Epithelial cell of proximal tubule (primary cell): ENCODE measurements around the gene ZC3HAV1L. TPM values are rescaled to one million over a fixed set of nuclear protein-coding genes. Genes with fewer than 3 reads are reported as not detected.

ENCODE experiments used
- DNase-seq: peaks from one replicate; pipeline ENCODE4 v3.0.0-alpha.2; 2011; ENCODE audit warnings: low read depth
- H3K4me3 ChIP-seq: 2 replicates; pipeline ENCODE4 v1.5.1; 2011; ENCODE audit warnings: low read depth, mild to moderate bottlenecking, low read length
- total RNA-seq: library from RNA; depleted of rRNA; stranded (reverse); fragments of >200 nt; gene quantifications from 2 replicates; pipeline ENCODE4 v1.2.3, GENCODE V29; 2015
- TF ChIP-seq, protein P1 (sequence below): conservative IDR thresholded peaks from 2 replicates; pipeline ENCODE4 v1.5.1; 2012; ENCODE audit warnings: low read depth, mild to moderate bottlenecking, low read length

Gene ZC3HAV1L
- total RNA-seq, 1 donor from 2014 or later: 39.3 TPM

DNA sequence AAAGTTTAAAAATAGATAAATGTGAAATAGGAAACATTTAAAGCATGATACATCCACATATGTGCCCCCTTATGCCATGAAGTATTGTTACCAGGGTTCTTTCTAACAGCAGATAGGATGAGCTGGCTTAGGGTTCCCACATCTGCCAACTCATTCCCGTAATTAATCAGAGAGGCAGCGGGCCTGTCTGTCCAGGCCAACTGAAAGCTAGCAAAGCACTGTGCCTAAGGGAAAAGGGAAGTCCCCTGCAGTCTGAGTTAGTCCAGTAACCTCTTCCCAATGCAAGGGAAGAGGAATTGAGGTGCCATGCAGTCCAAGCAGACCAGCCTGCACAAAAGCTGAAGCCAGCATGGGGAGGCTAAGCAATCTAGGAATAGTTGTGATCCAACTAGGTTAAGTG, 18.3 kb upstream of the ZC3HAV1L start:
- H3K4me3 ChIP-seq: no peak overlapping the region
- DNase-seq: no peak
- TF ChIP-seq, protein P1, sequence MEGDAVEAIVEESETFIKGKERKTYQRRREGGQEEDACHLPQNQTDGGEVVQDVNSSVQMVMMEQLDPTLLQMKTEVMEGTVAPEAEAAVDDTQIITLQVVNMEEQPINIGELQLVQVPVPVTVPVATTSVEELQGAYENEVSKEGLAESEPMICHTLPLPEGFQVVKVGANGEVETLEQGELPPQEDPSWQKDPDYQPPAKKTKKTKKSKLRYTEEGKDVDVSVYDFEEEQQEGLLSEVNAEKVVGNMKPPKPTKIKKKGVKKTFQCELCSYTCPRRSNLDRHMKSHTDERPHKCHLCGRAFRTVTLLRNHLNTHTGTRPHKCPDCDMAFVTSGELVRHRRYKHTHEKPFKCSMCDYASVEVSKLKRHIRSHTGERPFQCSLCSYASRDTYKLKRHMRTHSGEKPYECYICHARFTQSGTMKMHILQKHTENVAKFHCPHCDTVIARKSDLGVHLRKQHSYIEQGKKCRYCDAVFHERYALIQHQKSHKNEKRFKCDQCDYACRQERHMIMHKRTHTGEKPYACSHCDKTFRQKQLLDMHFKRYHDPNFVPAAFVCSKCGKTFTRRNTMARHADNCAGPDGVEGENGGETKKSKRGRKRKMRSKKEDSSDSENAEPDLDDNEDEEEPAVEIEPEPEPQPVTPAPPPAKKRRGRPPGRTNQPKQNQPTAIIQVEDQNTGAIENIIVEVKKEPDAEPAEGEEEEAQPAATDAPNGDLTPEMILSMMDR: no peak

DNA sequence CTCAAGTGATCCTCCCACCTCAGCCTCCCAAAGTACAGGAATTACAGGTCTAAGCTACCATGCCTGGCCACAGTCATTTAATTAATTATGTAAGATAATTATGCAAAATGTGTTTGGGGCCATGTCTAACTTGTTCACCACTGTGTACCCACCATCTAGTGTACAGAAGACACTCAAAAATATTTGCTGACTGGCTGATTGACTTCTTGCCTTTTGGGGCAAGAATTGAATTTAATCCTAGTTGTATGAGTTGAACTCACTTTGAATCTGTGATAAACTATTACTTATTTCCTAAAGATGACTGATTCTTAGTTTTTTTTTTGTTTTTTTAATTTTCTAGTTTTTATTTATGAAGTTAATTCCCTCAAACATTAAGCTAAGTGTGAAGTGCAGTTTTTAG, 15.8 kb upstream of the ZC3HAV1L start:
- TF ChIP-seq, protein P1: no peak
- DNase-seq: no peak
- H3K4me3 ChIP-seq: no peak overlapping the region

DNA sequence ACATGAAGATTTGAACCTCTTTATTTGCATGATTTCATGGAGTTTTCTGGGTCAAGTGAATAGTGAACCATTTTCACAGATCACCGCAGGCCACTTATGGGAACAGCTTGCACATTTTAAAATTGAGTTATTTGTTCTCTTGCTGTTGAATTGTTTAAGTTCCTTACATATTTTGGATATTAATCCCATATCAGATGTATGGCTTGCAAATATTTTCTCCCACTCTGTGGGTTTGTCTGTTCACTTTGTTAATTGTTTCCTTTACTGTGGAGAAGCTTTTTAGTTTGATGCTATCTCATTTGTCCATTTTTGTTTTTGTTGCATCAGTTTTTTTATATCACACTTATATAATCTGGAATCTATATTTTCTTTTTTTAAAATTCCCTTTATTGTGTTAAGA, 14.1 kb upstream of the ZC3HAV1L start:
- TF ChIP-seq, protein P1: no peak
- DNase-seq: no peak
- H3K4me3 ChIP-seq: no peak overlapping the region

DNA sequence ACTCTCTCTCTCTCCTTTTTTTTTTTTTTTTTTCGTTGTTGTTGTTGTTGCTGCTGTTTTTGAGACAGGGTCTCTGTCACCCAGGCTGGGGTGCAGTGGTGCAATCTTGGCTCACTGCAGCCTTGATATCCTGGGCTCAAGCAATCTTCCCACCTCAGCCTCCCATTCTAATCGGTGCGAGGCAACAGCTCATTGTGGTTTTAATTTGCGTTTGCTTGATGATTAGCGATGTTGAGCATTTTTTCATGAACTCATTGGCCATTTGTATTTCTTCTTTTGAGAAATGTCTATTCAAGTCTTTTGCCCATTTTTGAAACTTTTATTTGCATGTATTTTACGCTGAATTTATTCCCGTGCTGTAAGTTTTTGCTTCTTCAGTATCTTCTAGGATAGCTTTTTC, 13.3 kb upstream of the ZC3HAV1L start:
- no peak overlapping the region for H3K4me3 ChIP-seq
- TF ChIP-seq, protein P1: no peak

DNA sequence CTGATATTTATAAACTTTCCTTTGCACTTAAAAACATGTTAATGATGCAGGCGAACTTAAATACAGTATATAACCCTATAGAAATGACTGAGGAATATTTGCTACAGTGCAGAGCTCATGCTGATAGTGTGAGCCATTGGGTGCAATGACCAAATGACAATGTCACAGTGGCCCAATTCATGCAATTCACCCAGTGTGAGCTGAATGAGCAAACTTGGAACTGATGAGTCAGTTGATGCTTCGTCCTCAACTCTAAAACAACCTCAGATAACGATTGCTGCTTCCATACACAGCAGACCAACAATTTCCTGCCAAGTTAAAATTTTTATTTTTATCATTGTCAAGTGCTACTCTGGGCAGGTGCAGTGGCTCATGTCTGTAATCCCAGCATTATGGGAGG, 12.1 kb upstream of the ZC3HAV1L start:
- no peak for DNase-seq
- TF ChIP-seq, protein P1: no peak
- no peak overlapping the region for H3K4me3 ChIP-seq

More for the DNA sequence above, 13.3 kb upstream of the ZC3HAV1L start:
- DNase-seq: no peak

DNA sequence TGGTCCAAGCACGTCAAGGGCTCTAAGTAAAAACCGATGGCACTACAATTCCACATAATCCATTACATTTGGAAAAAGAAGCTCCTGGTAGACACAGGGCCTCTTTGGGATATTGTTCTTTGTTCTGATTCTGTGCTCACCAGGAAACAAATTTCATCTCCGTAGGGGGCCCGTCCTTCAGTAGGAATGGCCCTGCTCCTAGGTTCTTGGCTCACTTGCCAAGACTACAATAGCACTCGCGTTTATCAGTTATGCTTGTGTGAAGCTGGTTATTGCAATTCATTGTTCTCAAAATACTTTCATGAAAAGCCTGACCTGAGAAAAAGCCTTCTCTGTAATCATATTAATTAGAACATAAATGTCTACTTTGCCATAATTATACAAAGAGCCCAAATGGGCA, 10.3 kb upstream of the ZC3HAV1L start:
- DNase-seq: no peak
- TF ChIP-seq, protein P1: no peak

More for the DNA sequence above, 10.3 kb upstream of the ZC3HAV1L start:
- no peak overlapping the region for H3K4me3 ChIP-seq
